A549 (cell line): Measurements from ENCODE around the gene SARS1. TPM values are rescaled to one million over a fixed set of nuclear protein-coding genes. Genes with fewer than 3 reads are reported as not detected.

Experiments used
- ATAC-seq, 2 experiments: fragments of 200-7000 bp in 1 of 2; fragments of >200 bp in 1 of 2; cut with Nextera tagmentation in 1 of 2; cut with Tn5 transposase in 1 of 2; 3 replicates each; pipeline versions ENCODE4 v1.8.0 to v1.9.1; 2018 to 2020; ENCODE audit warnings: mild to moderate bottlenecking in 1 of 2, moderate library complexity in 1 of 2
- CTCF ChIA-PET: fragments of 300-600 bp; sonication (Branson Sonifier 250); formaldehyde crosslinking; extraction: SDS; loops from one replicate; lab custom pipeline; 2021; ENCODE audit warnings: antibody characterized with exemption, inconsistent platforms; lab: Yijun Ruan, JAX
- POLR2A ChIA-PET: fragments of 350-600 bp; formaldehyde crosslinking; extraction: SDS; loops from one replicate; lab custom pipeline; 2021; ENCODE audit warnings: antibody characterized with exemption, inconsistent platforms; lab: Yijun Ruan, JAX
- DNase-seq, 2 experiments: peaks; one replicate each; pipeline versions ENCODE4 v3.0.0 to v3.0.0-alpha.2; 2011 to 2016; ENCODE audit warnings: low read depth in 1 of 2, low spot score in 1 of 2
- FAIRE-seq: peaks from 2 replicates; lab custom pipeline; 2011; peaks lifted over from hg19 to GRCh38; lab: Jason Lieb, UNC
- H3K27ac ChIP-seq, 2 experiments: fragments of >200 bp; sonication (Bioruptor Twin); formaldehyde crosslinking; 3 replicates each; pipeline ENCODE4 v1.5.1; 2016 to 2017
- H3K4me1 ChIP-seq: fragments of >200 bp; sonication (Bioruptor Twin); formaldehyde crosslinking; 3 replicates; pipeline ENCODE4 v1.6.1; 2016
- H3K4me2 ChIP-seq: fragments of >200 bp; sonication (Bioruptor Twin); formaldehyde crosslinking; 3 replicates; pipeline ENCODE4 v1.6.1; 2016
- H3K4me3 ChIP-seq: fragments of >200 bp; sonication (Bioruptor Twin); formaldehyde crosslinking; 3 replicates; pipeline ENCODE4 v1.5.1; 2016
- H3K9me3 ChIP-seq: fragments of >200 bp; sonication (Bioruptor Twin); formaldehyde crosslinking; 3 replicates; pipeline ENCODE4 v1.6.1; 2016
- BHLHE40 ChIP-seq: IDR thresholded peaks from 2 replicates; pipeline ENCODE4 v1.6.1; 2012; ENCODE audit warnings: low read depth, low read length, inconsistent platforms
- CBX8 ChIP-seq: fragments of 200-600 bp; sonication (generic); IDR thresholded peaks from 2 replicates; pipeline ENCODE4 v1.6.1; 2016
- CHD2 ChIP-seq: fragments of 150-350 bp; IDR thresholded peaks from 2 replicates; pipeline ENCODE4 v1.6.1; 2014; ENCODE audit warnings: low read length; ENCODE audit not compliant: partially characterized antibody
- EP300 ChIP-seq, 2 experiments: fragments of >200 bp; sonication (Bioruptor Twin); formaldehyde crosslinking; IDR thresholded peaks; 2 replicates in 1 of 2; 3 replicates in 1 of 2; pipeline ENCODE4 v1.6.1; 2016 to 2017
- FOXS1 ChIP-seq: fragments of 250-450 bp; sonication (Bioruptor Pico); IDR thresholded peaks from 2 replicates; pipeline ENCODE4 v1.5.0; 2020; ENCODE audit warnings: mild to moderate bottlenecking, moderate library complexity
- GATA3 ChIP-seq: IDR thresholded peaks from 2 replicates; pipeline ENCODE4 v1.6.1; 2012; ENCODE audit warnings: borderline replicate concordance
- JUN ChIP-seq, 2 experiments: fragments of >200 bp; sonication (Bioruptor Twin); formaldehyde crosslinking; IDR thresholded peaks; 2 replicates in 1 of 2; 3 replicates in 1 of 2; pipeline ENCODE4 v1.6.1; 2016 to 2017
- JUNB ChIP-seq: fragments of >200 bp; sonication (Bioruptor Twin); formaldehyde crosslinking; IDR thresholded peaks from 2 replicates; pipeline ENCODE4 v1.6.1; 2016
- KDM5A ChIP-seq: fragments of 200-600 bp; sonication (generic); IDR thresholded peaks from 2 replicates; pipeline ENCODE4 v1.6.1; 2016; ENCODE audit warnings: antibody characterized with exemption, mild to moderate bottlenecking
- MYC ChIP-seq: IDR thresholded peaks from 2 replicates; pipeline ENCODE4 v1.6.1; 2012; ENCODE audit warnings: mild to moderate bottlenecking, inconsistent platforms, low read length, improper control_type of control experiment, borderline replicate concordance
- NFE2L2 ChIP-seq: fragments of 150-350 bp; conservative IDR thresholded peaks from 2 replicates; pipeline ENCODE4 v1.6.1; 2014; ENCODE audit warnings: low read length
- NR3C1 ChIP-seq: fragments of >200 bp; sonication (Bioruptor Twin); formaldehyde crosslinking; IDR thresholded peaks from 3 replicates; pipeline ENCODE4 v1.6.1; 2017
- RARB ChIP-seq: fragments of 250-450 bp; sonication (Bioruptor Pico); IDR thresholded peaks from 2 replicates; pipeline ENCODE4 v1.8.0; 2021; ENCODE audit warnings: mild to moderate bottlenecking, moderate library complexity
- RCOR1 ChIP-seq: fragments of 150-350 bp; IDR thresholded peaks from 2 replicates; pipeline ENCODE4 v1.6.1; 2014; ENCODE audit warnings: antibody characterized with exemption, low read length, low read depth
- RFX5 ChIP-seq: fragments of 450-650 bp; IDR thresholded peaks from 2 replicates; pipeline ENCODE4 v1.7.1; 2014; ENCODE audit warnings: antibody characterized with exemption, mild to moderate bottlenecking, moderate library complexity
- TP53 ChIP-seq: fragments of 250-450 bp; sonication (Bioruptor Pico); IDR thresholded peaks from 2 replicates; pipeline ENCODE4 v1.5.0; 2021; ENCODE audit warnings: mild to moderate bottlenecking, moderate library complexity
- ZNF302 ChIP-seq: fragments of 250-450 bp; sonication (Bioruptor Pico); IDR thresholded peaks from 2 replicates; pipeline ENCODE4 v1.9.0; 2021; ENCODE audit warnings: inconsistent platforms, mild to moderate bottlenecking, moderate library complexity
- WGBS: methylation state at CpG from one replicate; pipeline ENCODE4 v1.1.6; 2017; ENCODE audit errors: missing lambda C conversion rate; 5-methylcytosine and 5-hydroxymethylcytosine counted together
- polyA plus RNA-seq, 4 experiments: library from polyadenylated mRNA; depleted of rRNA in 3 of 4; stranded (reverse); fragments of >200 nt; fragmentation: RNase III in 1 of 4; extraction: RNeasy Plus Mini Kit Qiagen cat#74134 plus additional on column Dnase treatment in 1 of 4; gene quantifications; 2 replicates in 3 of 4; 3 replicates in 1 of 4; pipeline ENCODE4 v1.2.3, GENCODE V29; 2011 to 2017
- TF ChIP-seq, protein P1 (sequence below): fragments of 200-600 bp; sonication (generic); IDR thresholded peaks from 2 replicates; pipeline ENCODE4 v1.6.1; 2016; ENCODE audit warnings: antibody characterized with exemption, mild to moderate bottlenecking, moderate library complexity
- TF ChIP-seq, protein P2 (sequence below): fragments of 150-350 bp; IDR thresholded peaks from 2 replicates; pipeline ENCODE4 v1.6.1; 2014; ENCODE audit warnings: low read depth, mild to moderate bottlenecking, low read length
- TF ChIP-seq, protein P3 (sequence below): IDR thresholded peaks from 2 replicates; pipeline ENCODE4 v1.6.1; 2012
- TF ChIP-seq, protein P4 (sequence below): fragments of >200 bp; sonication (Bioruptor Twin); formaldehyde crosslinking; IDR thresholded peaks from 3 replicates; pipeline ENCODE4 v1.5.1; 2016
- TF ChIP-seq, protein P5 (sequence below): fragments of >200 bp; sonication (Bioruptor Twin); formaldehyde crosslinking; IDR thresholded peaks from 2 replicates; pipeline ENCODE4 v1.6.1; 2016
- TF ChIP-seq, protein P6 (sequence below): fragments of >200 bp; sonication (Bioruptor Twin); formaldehyde crosslinking; IDR thresholded peaks from 3 replicates; pipeline ENCODE4 v1.6.1; 2016

SARS1 gene
- polyA plus RNA-seq, 2 of the 4 experiments (the other 2 are of a cell fraction): 103 to 152 TPM

DNA sequence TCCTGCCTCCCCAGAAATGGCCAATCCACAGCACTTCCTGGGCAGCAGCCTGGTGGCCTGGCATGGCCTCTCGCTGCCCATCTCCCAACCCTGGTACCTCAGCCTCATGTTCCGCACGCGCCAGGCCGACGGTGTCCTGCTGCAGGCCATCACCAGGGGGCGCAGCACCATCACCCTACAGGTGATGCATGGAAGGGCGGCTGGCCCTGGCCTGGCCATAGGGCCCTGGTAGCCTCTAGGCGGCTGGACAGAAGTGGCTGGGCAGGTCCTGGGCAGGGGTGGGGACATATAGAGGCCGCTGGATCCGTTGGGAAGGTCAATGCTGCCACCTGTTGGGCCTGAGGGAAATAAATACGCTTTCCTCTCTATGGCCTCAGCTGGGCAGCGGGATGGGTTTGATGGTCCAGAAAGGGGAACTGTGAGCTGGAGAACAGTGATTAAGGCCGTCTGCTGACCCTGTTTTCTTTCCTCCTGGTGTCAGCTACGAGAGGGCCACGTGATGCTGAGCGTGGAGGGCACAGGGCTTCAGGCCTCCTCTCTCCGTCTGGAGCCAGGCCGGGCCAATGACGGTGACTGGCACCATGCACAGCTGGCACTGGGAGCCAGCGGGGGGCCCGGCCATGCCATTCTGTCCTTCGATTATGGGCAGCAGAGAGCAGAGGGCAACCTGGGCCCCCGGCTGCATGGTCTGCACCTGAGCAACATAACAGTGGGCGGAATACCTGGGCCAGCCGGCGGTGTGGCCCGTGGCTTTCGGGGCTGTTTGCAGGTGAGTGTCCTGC is 50.1 kb downstream of the SARS1 start (continued):
- no peak for TF ChIP-seq CHD2
- TF ChIP-seq TP53: no peak
- TF ChIP-seq, all 56 proteins: peak for 7

DNA sequence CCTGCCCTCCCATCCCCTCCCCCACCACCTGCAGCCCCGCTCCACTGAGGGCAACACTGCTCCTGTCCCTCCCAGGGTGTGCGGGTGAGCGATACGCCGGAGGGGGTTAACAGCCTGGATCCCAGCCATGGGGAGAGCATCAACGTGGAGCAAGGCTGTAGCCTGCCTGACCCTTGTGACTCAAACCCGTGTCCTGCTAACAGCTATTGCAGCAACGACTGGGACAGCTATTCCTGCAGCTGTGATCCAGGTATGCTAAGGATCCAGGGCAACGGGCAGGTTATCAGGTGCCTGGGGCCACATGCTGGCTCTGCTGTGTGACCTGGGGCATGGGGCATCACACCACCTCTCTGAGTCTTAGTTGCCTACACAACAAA is 50.6 kb downstream of the SARS1 start:
- peak overlapping the region in 1 of 2 experiments; percentile 57; a peak in 2 of 6 replicates for H3K27ac ChIP-seq
- no peak overlapping the region for H3K4me3 ChIP-seq
- no peaks in the 10 kb centered on the region; the same call in 2 of the 3 replicates for H3K4me1 ChIP-seq
- CTCF ChIA-PET: interaction anchor here (0.5 to 4.1 kb wide), 34 partner anchors 9 to 268 kb away, joined by 3 to 69 read pairs (median 4); partner anchors contain the start of genes CELSR2, PSRC1, SARS1 and SORT1
- H3K4me2 ChIP-seq: no peak overlapping the region
- ATAC-seq (no peak), DNase-seq (no peak), FAIRE-seq (no peak)
- H3K9me3 ChIP-seq: no peaks in the 10 kb centered on the region
- no CpG with 5 or more reads among the region's 9 CpGs for WGBS
- TF ChIP-seq, protein P1, sequence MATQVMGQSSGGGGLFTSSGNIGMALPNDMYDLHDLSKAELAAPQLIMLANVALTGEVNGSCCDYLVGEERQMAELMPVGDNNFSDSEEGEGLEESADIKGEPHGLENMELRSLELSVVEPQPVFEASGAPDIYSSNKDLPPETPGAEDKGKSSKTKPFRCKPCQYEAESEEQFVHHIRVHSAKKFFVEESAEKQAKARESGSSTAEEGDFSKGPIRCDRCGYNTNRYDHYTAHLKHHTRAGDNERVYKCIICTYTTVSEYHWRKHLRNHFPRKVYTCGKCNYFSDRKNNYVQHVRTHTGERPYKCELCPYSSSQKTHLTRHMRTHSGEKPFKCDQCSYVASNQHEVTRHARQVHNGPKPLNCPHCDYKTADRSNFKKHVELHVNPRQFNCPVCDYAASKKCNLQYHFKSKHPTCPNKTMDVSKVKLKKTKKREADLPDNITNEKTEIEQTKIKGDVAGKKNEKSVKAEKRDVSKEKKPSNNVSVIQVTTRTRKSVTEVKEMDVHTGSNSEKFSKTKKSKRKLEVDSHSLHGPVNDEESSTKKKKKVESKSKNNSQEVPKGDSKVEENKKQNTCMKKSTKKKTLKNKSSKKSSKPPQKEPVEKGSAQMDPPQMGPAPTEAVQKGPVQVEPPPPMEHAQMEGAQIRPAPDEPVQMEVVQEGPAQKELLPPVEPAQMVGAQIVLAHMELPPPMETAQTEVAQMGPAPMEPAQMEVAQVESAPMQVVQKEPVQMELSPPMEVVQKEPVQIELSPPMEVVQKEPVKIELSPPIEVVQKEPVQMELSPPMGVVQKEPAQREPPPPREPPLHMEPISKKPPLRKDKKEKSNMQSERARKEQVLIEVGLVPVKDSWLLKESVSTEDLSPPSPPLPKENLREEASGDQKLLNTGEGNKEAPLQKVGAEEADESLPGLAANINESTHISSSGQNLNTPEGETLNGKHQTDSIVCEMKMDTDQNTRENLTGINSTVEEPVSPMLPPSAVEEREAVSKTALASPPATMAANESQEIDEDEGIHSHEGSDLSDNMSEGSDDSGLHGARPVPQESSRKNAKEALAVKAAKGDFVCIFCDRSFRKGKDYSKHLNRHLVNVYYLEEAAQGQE: no peak
- no peak for TF ChIP-seq RARB
- TF ChIP-seq GATA3: no peak
- no peak for TF ChIP-seq MYC
- no peak for TF ChIP-seq EP300 (IDR thresholded peaks at IDR 0.05)
- TF ChIP-seq RFX5: no peak
- TF ChIP-seq, protein P2, sequence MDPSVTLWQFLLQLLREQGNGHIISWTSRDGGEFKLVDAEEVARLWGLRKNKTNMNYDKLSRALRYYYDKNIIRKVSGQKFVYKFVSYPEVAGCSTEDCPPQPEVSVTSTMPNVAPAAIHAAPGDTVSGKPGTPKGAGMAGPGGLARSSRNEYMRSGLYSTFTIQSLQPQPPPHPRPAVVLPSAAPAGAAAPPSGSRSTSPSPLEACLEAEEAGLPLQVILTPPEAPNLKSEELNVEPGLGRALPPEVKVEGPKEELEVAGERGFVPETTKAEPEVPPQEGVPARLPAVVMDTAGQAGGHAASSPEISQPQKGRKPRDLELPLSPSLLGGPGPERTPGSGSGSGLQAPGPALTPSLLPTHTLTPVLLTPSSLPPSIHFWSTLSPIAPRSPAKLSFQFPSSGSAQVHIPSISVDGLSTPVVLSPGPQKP: no peak
- TF ChIP-seq JUN (IDR thresholded peaks at IDR 0.05): no peak
- TF ChIP-seq JUNB: no peak
- POLR2A ChIA-PET: interaction anchor here (0.5 kb wide), 1 partner anchor 21 kb away, joined by 3 read pairs; no protein-coding TSS in a partner anchor

DNA sequence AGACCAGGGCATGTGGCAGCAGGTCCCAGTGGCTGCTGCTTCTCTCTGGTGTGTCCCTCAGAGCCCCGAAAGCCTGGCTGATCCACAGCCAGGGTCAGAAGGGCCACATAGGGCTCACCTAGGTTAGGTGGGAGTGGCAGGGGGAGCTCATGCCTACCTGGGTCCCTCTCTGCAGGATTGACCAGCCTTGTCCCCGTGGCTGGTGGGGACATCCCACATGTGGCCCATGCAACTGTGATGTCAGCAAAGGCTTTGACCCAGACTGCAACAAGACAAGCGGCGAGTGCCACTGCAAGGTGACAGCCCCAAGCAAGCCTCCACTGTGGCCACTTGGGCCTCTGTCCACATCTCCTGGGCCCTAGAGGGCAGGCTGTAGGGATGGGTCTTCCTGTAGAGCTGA is 51.3 kb downstream of the SARS1 start:
- ATAC-seq: no peak
- H3K4me3 ChIP-seq: no peak overlapping the region
- no peaks in the 10 kb centered on the region for H3K9me3 ChIP-seq
- TF ChIP-seq RCOR1: no peak
- TF ChIP-seq BHLHE40: no peak
- TF ChIP-seq, protein P3, sequence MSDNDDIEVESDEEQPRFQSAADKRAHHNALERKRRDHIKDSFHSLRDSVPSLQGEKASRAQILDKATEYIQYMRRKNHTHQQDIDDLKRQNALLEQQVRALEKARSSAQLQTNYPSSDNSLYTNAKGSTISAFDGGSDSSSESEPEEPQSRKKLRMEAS: no peak
- TF ChIP-seq, protein P4, sequence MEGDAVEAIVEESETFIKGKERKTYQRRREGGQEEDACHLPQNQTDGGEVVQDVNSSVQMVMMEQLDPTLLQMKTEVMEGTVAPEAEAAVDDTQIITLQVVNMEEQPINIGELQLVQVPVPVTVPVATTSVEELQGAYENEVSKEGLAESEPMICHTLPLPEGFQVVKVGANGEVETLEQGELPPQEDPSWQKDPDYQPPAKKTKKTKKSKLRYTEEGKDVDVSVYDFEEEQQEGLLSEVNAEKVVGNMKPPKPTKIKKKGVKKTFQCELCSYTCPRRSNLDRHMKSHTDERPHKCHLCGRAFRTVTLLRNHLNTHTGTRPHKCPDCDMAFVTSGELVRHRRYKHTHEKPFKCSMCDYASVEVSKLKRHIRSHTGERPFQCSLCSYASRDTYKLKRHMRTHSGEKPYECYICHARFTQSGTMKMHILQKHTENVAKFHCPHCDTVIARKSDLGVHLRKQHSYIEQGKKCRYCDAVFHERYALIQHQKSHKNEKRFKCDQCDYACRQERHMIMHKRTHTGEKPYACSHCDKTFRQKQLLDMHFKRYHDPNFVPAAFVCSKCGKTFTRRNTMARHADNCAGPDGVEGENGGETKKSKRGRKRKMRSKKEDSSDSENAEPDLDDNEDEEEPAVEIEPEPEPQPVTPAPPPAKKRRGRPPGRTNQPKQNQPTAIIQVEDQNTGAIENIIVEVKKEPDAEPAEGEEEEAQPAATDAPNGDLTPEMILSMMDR: no peak
- no peak for TF ChIP-seq NR3C1
- TF ChIP-seq KDM5A: no peak
- no peak for TF ChIP-seq NFE2L2
- TF ChIP-seq, protein P5, sequence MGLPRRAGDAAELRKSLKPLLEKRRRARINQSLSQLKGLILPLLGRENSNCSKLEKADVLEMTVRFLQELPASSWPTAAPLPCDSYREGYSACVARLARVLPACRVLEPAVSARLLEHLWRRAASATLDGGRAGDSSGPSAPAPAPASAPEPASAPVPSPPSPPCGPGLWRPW: no peak
- TF ChIP-seq ZNF302 (CRISPR knock-in tag): no peak
- TF ChIP-seq CBX8: no peak
- TF ChIP-seq, protein P6, sequence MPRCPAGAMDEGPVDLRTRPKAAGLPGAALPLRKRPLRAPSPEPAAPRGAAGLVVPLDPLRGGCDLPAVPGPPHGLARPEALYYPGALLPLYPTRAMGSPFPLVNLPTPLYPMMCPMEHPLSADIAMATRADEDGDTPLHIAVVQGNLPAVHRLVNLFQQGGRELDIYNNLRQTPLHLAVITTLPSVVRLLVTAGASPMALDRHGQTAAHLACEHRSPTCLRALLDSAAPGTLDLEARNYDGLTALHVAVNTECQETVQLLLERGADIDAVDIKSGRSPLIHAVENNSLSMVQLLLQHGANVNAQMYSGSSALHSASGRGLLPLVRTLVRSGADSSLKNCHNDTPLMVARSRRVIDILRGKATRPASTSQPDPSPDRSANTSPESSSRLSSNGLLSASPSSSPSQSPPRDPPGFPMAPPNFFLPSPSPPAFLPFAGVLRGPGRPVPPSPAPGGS: no peak
- no peak for TF ChIP-seq FOXS1
- ChIA-PET CTCF (interaction anchor here (0.5 to 4.1 kb wide), 11 partner anchors 8 to 188 kb away, joined by 3 to 69 read pairs (median 5); partner anchors contain the start of genes PSRC1 and SORT1), POLR2A (no interaction called here)
- FAIRE-seq: no peak
- no peak for DNase-seq
- H3K4me2 ChIP-seq: no peak overlapping the region
- H3K4me1 ChIP-seq: no peaks in the 10 kb centered on the region; the same call in 2 of the 3 replicates
- H3K27ac ChIP-seq: no peak overlapping the region
- 86% methylated on average over 1 of the region's 4 CpGs for WGBS
